Measurements from ENCODE around the gene OGDH.
A peak's percentile ranks its signal among the peaks of the same experiment; 100 is the strongest.

DNA sequence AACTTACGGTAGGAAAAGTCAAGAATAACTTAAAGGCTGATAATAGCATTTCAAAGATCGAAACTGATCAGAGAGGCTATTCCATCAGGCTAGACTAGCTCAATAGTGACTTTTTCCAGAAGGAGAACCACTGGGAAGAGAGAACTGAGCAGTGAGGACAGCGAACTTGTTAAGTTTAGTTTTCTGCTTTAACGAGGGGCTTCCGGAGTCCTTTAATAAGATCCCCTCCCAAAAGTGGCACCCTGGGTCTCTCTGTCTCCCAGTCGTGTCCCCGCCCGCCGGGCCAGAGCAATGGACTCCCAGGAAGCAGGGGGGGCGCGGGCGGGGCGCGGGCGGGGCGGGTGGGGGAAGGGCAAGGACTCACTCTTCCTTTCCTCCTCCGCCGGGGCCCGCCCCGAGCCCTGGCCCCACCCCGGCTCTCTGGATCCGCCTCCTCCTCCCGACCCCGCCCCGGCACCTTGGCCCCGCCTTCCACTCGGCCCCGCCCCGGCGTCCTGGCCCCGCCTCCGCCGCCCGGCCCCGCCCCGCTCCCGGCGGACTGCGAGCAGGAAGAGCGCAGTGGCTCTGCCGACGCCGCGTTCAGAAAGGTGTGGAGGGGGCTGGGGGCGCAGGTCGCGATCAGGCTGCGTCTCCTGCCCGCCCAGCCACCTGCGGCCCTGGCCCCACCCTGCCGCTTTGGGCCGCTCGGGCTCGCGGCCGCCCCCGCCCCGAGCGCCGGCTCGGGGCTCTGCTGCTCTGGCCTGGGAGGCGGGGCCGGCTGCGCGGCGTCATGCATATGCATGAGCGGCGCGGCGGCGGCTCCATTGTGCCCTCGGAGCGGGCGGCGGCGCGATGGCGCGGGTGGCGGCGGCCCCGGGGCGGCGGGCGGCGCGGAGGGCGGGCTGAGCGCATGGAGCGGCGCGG is 141.9 kb downstream of the OGDH start, which contains the start of gene ZMIZ2:
- peak; percentile 60 for TF ChIP-seq CREB1 (CRISPR knock-in tag; IDR thresholded peaks at IDR 0.05; ENCODE audit: low read depth)
- TF ChIP-seq, protein P1, sequence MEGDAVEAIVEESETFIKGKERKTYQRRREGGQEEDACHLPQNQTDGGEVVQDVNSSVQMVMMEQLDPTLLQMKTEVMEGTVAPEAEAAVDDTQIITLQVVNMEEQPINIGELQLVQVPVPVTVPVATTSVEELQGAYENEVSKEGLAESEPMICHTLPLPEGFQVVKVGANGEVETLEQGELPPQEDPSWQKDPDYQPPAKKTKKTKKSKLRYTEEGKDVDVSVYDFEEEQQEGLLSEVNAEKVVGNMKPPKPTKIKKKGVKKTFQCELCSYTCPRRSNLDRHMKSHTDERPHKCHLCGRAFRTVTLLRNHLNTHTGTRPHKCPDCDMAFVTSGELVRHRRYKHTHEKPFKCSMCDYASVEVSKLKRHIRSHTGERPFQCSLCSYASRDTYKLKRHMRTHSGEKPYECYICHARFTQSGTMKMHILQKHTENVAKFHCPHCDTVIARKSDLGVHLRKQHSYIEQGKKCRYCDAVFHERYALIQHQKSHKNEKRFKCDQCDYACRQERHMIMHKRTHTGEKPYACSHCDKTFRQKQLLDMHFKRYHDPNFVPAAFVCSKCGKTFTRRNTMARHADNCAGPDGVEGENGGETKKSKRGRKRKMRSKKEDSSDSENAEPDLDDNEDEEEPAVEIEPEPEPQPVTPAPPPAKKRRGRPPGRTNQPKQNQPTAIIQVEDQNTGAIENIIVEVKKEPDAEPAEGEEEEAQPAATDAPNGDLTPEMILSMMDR (conservative IDR thresholded peaks at IDR 0.05; ENCODE audit: low read depth in 2 of 2), result no peak
- TF ChIP-seq POLR2AphosphoS5 (IDR thresholded peaks at IDR 0.05; ENCODE audit: low read depth), result peak; percentile 59
- no peak for TF ChIP-seq EZH2phosphoT487 (IDR thresholded peaks at IDR 0.05; ENCODE audit: unreplicated experiment)
- TF ChIP-seq ZNF114 (CRISPR knock-in tag; IDR thresholded peaks at IDR 0.05), result no peak
- TF ChIP-seq EZH2 (IDR thresholded peaks at IDR 0.05; ENCODE audit: low read depth, unreplicated experiment), result no peak
- TF ChIP-seq, protein P2, sequence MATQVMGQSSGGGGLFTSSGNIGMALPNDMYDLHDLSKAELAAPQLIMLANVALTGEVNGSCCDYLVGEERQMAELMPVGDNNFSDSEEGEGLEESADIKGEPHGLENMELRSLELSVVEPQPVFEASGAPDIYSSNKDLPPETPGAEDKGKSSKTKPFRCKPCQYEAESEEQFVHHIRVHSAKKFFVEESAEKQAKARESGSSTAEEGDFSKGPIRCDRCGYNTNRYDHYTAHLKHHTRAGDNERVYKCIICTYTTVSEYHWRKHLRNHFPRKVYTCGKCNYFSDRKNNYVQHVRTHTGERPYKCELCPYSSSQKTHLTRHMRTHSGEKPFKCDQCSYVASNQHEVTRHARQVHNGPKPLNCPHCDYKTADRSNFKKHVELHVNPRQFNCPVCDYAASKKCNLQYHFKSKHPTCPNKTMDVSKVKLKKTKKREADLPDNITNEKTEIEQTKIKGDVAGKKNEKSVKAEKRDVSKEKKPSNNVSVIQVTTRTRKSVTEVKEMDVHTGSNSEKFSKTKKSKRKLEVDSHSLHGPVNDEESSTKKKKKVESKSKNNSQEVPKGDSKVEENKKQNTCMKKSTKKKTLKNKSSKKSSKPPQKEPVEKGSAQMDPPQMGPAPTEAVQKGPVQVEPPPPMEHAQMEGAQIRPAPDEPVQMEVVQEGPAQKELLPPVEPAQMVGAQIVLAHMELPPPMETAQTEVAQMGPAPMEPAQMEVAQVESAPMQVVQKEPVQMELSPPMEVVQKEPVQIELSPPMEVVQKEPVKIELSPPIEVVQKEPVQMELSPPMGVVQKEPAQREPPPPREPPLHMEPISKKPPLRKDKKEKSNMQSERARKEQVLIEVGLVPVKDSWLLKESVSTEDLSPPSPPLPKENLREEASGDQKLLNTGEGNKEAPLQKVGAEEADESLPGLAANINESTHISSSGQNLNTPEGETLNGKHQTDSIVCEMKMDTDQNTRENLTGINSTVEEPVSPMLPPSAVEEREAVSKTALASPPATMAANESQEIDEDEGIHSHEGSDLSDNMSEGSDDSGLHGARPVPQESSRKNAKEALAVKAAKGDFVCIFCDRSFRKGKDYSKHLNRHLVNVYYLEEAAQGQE (IDR thresholded peaks at IDR 0.05; ENCODE audit: unreplicated experiment), result no peak
- TF ChIP-seq JUNB (IDR thresholded peaks at IDR 0.05; ENCODE audit: unreplicated experiment), result no peak
- TF ChIP-seq, protein P3, sequence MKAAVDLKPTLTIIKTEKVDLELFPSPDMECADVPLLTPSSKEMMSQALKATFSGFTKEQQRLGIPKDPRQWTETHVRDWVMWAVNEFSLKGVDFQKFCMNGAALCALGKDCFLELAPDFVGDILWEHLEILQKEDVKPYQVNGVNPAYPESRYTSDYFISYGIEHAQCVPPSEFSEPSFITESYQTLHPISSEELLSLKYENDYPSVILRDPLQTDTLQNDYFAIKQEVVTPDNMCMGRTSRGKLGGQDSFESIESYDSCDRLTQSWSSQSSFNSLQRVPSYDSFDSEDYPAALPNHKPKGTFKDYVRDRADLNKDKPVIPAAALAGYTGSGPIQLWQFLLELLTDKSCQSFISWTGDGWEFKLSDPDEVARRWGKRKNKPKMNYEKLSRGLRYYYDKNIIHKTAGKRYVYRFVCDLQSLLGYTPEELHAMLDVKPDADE (IDR thresholded peaks at IDR 0.05), result 0 out of 2 replicates have a peak, but pooled peaks have one; percentile 17

Measured in GM23338 (cell line).